Endodermal cell (in vitro differentiated cells): ENCODE measurements around the gene ZBTB7C. TPM values are rescaled to one million over a fixed set of nuclear protein-coding genes. Genes with fewer than 3 reads are reported as not detected.

Experiments used
- DNase-seq: peaks from one replicate; pipeline ENCODE4 v3.0.0-alpha.2; 2017
- H3K27ac ChIP-seq: 2 replicates; pipeline ENCODE4 v1.5.1; 2013; ENCODE audit warnings: mild to moderate bottlenecking, low read depth, low read length, moderate library complexity
- H3K27me3 ChIP-seq: 2 replicates; pipeline ENCODE4 v1.6.1; 2013; ENCODE audit warnings: mild to moderate bottlenecking, low read length, moderate library complexity; ENCODE audit not compliant: insufficient read depth, control insufficient read depth, poor library complexity, severe bottlenecking
- H3K36me3 ChIP-seq: 2 replicates; pipeline ENCODE4 v1.7.0; 2013; ENCODE audit warnings: mild to moderate bottlenecking, low read length, moderate library complexity; ENCODE audit not compliant: control insufficient read depth, insufficient read depth
- H3K4me1 ChIP-seq: one replicate; pipeline ENCODE4 v1.7.0; 2013; ENCODE audit warnings: low read length; ENCODE audit not compliant: control insufficient read depth, insufficient read depth
- H3K4me3 ChIP-seq: 2 replicates; pipeline ENCODE4 v1.5.1; 2013; ENCODE audit warnings: mild to moderate bottlenecking, low read length, moderate library complexity
- H3K9ac ChIP-seq: 2 replicates; pipeline ENCODE4 v1.6.1; 2013; ENCODE audit warnings: mild to moderate bottlenecking, low read length, moderate library complexity; ENCODE audit not compliant: poor library complexity, severe bottlenecking; ENCODE audit errors: extremely low read depth
- H3K9me3 ChIP-seq: 2 replicates; pipeline ENCODE4 v1.6.1; 2013; ENCODE audit warnings: mild to moderate bottlenecking, low read length, moderate library complexity; ENCODE audit not compliant: control insufficient read depth
- H3K27ac Mint-ChIP-seq: 2 replicates; pipeline ENCODE4 v1.8.0; 2020; ENCODE audit warnings: mixed read lengths
- H3K27me3 Mint-ChIP-seq: 2 replicates; pipeline ENCODE4 v1.8.0; 2021; ENCODE audit warnings: mild to moderate bottlenecking, mixed read lengths; ENCODE audit not compliant: insufficient read depth
- H3K36me3 Mint-ChIP-seq: 2 replicates; pipeline ENCODE4 v1.8.0; 2020; ENCODE audit warnings: low read depth, mixed read lengths
- H3K4me1 Mint-ChIP-seq: 2 replicates; pipeline ENCODE4 v1.8.0; 2020; ENCODE audit warnings: mixed read lengths
- H3K4me3 Mint-ChIP-seq: 2 replicates; pipeline ENCODE4 v1.8.0; 2020; ENCODE audit warnings: mild to moderate bottlenecking, moderate library complexity, mixed read lengths
- H3K9me3 Mint-ChIP-seq: 2 replicates; pipeline ENCODE4 v1.8.0; 2020; ENCODE audit warnings: mild to moderate bottlenecking, mixed read lengths
- WGBS, 2 experiments: methylation state at CpG; one replicate each; pipeline versions ENCODE4 v1.1.5 to v1.1.7; 2013; ENCODE audit warnings: missing lambda C conversion rate in 2 of 2, mixed read lengths in 1 of 2; ENCODE audit not compliant: insufficient coverage in 1 of 2, insufficient read length in 1 of 2; 5-methylcytosine and 5-hydroxymethylcytosine counted together
- total RNA-seq, 2 donors: library from RNA; stranded (reverse); fragmentation: NEBNext Ultra II Directional in 1 of 2; extraction: Animal tissue kit (Norgen Biotek cat#: 25700) in 1 of 2; gene quantifications; 2 replicates in 1 of 2; 3 replicates in 1 of 2; pipeline ENCODE4 v1.2.1, GENCODE V29; 2021
- TF ChIP-seq, protein P1 (sequence below): fragments of 200-600 bp; sonication (generic); conservative IDR thresholded peaks from 2 replicates; pipeline ENCODE4 v1.5.0; 2021; ENCODE audit warnings: antibody characterized with exemption, mild to moderate bottlenecking

The ZBTB7C gene
- total RNA-seq, 2 donors from 2014 or later: 0.31 to 0.62 TPM

DNA sequence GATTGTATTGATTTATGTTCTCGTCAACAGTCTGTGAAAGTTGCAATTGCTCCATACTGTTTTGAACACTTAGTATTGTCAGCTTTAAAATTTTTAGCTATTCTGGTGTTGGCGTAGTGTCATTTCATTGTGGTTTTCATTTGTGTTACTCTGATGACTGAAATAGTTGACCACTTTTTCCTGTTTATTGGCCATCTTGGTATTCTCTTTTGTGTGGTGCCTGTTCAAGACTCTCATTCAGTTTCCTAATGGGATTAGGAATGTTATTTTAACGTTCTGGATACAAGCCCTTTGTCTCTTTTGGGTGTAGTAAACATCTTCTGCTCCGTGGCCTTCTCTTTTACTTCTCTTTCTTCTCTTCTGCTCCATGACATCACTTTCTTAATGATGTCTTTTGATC is 396.0 kb downstream of the ZBTB7C start:
- H3K27me3 ChIP-seq: no peaks in the 10 kb centered on the region
- no peaks in the 10 kb centered on the region for H3K4me1 ChIP-seq
- no peak overlapping the region for H3K4me3 ChIP-seq
- Mint-ChIP-seq H3K4me1 (peaks cover 10% of the 10 kb centered on the region), H3K4me3 (no peak overlapping the region), H3K36me3 (no peaks in the 10 kb centered on the region), H3K27ac (no peak overlapping the region), H3K9me3 (peaks cover 10% of the 10 kb centered on the region), H3K27me3 (peaks cover 18% of the 10 kb centered on the region)
- H3K27ac ChIP-seq: no peak overlapping the region
- no peaks in the 10 kb centered on the region for H3K9me3 ChIP-seq
- H3K9ac ChIP-seq: no peak overlapping the region
- 67 to 80% methylated on average over 3 to 4 of the region's 4 CpGs for WGBS, 2 experiments
- no peaks in the 10 kb centered on the region for H3K36me3 ChIP-seq
- TF ChIP-seq, protein P1, sequence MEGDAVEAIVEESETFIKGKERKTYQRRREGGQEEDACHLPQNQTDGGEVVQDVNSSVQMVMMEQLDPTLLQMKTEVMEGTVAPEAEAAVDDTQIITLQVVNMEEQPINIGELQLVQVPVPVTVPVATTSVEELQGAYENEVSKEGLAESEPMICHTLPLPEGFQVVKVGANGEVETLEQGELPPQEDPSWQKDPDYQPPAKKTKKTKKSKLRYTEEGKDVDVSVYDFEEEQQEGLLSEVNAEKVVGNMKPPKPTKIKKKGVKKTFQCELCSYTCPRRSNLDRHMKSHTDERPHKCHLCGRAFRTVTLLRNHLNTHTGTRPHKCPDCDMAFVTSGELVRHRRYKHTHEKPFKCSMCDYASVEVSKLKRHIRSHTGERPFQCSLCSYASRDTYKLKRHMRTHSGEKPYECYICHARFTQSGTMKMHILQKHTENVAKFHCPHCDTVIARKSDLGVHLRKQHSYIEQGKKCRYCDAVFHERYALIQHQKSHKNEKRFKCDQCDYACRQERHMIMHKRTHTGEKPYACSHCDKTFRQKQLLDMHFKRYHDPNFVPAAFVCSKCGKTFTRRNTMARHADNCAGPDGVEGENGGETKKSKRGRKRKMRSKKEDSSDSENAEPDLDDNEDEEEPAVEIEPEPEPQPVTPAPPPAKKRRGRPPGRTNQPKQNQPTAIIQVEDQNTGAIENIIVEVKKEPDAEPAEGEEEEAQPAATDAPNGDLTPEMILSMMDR: no peak
- DNase-seq: no peak

DNA sequence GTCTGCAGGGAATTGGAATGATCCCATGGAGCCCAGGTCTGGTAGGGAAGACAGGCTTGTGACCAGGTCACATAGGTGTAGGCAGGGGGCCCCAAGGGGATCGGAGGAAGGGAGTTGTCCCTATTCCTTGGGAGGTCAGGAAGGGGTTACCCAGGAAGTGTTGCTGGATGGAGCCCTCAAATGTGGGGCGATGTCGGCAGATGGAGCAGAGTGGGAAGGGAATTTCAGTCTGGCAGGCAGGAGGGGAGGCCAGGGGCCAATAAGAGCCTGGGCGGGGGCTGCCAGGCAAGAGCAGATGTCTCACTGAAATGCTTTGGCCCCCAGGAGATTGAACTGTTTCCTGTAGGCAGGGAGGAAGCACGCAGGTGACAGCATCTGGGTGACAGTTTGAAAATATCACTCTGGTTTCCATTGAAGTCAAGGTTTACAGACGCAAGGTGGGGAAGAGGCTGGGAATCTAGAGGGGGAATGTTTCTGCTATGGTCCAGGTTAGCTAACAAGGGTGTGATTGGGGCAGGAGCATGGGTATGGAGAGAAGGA is 397.2 kb downstream of the ZBTB7C start:
- peak; percentile 28 for DNase-seq
- H3K36me3 ChIP-seq: no peaks in the 10 kb centered on the region
- H3K4me1 ChIP-seq: peaks cover 4% of the 10 kb centered on the region
- H3K4me3 ChIP-seq: no peak overlapping the region
- WGBS, 2 experiments: 93 to 96% methylated on average over 5 to 6 of the region's 6 CpGs
- peaks cover 10% of the 10 kb centered on the region for H3K9me3 Mint-ChIP-seq
- H3K36me3 Mint-ChIP-seq: no peaks in the 10 kb centered on the region
- H3K27ac Mint-ChIP-seq: no peak overlapping the region
- TF ChIP-seq, protein P1: no peak
- no peak overlapping the region for H3K4me3 Mint-ChIP-seq
- H3K9me3 ChIP-seq: no peaks in the 10 kb centered on the region
- H3K9ac ChIP-seq: no peak overlapping the region
- no peaks in the 10 kb centered on the region for H3K27me3 ChIP-seq
- peaks cover 10% of the 10 kb centered on the region for H3K4me1 Mint-ChIP-seq
- H3K27ac ChIP-seq: no peak overlapping the region
- H3K27me3 Mint-ChIP-seq: peaks cover 12% of the 10 kb centered on the region

DNA sequence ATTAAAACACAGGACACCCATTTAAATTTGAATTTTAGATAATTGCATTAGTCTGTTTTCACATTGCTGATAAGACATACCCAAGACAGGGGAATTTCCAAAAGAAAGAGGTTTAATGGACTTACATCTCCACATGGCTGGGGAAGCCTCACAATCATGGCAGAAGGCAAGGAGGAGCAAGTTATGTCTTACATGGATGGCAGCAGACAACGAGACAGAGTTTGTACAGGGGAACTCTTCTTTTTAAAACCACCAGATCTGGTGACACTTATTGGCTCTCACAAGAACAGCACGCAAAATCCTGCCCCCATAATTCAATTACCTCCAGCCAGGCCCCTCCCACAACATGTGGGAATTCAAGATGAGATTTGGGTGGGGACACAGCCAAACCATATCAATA is 398.9 kb downstream of the ZBTB7C start:
- no peak overlapping the region for H3K4me3 ChIP-seq
- H3K9me3 ChIP-seq: no peaks in the 10 kb centered on the region
- DNase-seq: no peak
- no peaks in the 10 kb centered on the region for H3K27me3 ChIP-seq
- 98% methylated on average over 2 of the region's 2 CpGs; no CpG with 5 or more reads in 1 of the 2 experiments for WGBS, 2 experiments
- H3K36me3 ChIP-seq: no peaks in the 10 kb centered on the region
- TF ChIP-seq, protein P1: no peak
- peaks cover 17% of the 10 kb centered on the region for H3K4me1 Mint-ChIP-seq
- H3K36me3 Mint-ChIP-seq: no peaks in the 10 kb centered on the region
- no peak overlapping the region for H3K9ac ChIP-seq
- peaks cover 7% of the 10 kb centered on the region for H3K27me3 Mint-ChIP-seq
- H3K27ac ChIP-seq: no peak overlapping the region
- H3K27ac Mint-ChIP-seq: no peak overlapping the region
- peaks cover 10% of the 10 kb centered on the region for H3K9me3 Mint-ChIP-seq
- peaks cover 4% of the 10 kb centered on the region for H3K4me1 ChIP-seq
- H3K4me3 Mint-ChIP-seq: no peak overlapping the region
